Common myeloid progenitor, CD34-positive (primary cell): ENCODE data around the gene MEIS2.

Experiments
- CTCF ChIA-PET: fragments of 350-600 bp; sonication (Branson Sonifier 250); formaldehyde crosslinking; loops from one replicate; lab custom pipeline; 2021; ENCODE audit warnings: antibody characterized with exemption; lab: Charles Lee
- POLR2A ChIA-PET: fragments of 350-600 bp; sonication (Branson Sonifier 250); formaldehyde crosslinking; loops from one replicate; lab custom pipeline; 2021; ENCODE audit warnings: antibody characterized with exemption; lab: Charles Lee
- DNase-seq, 3 donors: peaks; one replicate each; pipeline versions ENCODE4 v3.0.0 to v3.0.0-alpha.2; 2013
- H3K27ac ChIP-seq, 2 experiments: 1 replicate in 1 of 2; 2 replicates in 1 of 2; pipeline ENCODE4 v1.7.0; 2013; ENCODE audit warnings: inconsistent platforms in 2 of 2, low read length in 2 of 2, mild to moderate bottlenecking in 2 of 2, low read depth in 1 of 2, moderate library complexity in 1 of 2; ENCODE audit not compliant: severe bottlenecking in 2 of 2, insufficient read depth in 1 of 2, poor library complexity in 1 of 2
- H3K27me3 ChIP-seq, 5 experiments: replicated peaks in 2 of 5; 1 replicate in 3 of 5; 2 replicates in 2 of 5; pipeline versions ENCODE4 v1.6.1 to v1.7.0; 2013; ENCODE audit warnings: low read length in 4 of 5, mild to moderate bottlenecking in 2 of 5, moderate library complexity in 2 of 5, inconsistent platforms in 1 of 5; ENCODE audit not compliant: insufficient read depth in 5 of 5, control insufficient read depth in 4 of 5
- H3K36me3 ChIP-seq, 4 experiments: 1 replicate in 2 of 4; 2 replicates in 2 of 4; pipeline versions ENCODE4 v1.6.1 to v1.7.0; 2013; ENCODE audit warnings: low read length in 3 of 4, control low read depth in 1 of 4, mild to moderate bottlenecking in 1 of 4; ENCODE audit not compliant: control insufficient read depth in 4 of 4, insufficient read depth in 4 of 4
- H3K4me1 ChIP-seq, 4 experiments: 1 replicate in 3 of 4; 2 replicates in 1 of 4; pipeline versions ENCODE4 v1.6.1 to v1.7.1; 2013; ENCODE audit warnings: low read length in 3 of 4, mild to moderate bottlenecking in 3 of 4, control low read depth in 1 of 4, inconsistent platforms in 1 of 4, moderate library complexity in 1 of 4; ENCODE audit not compliant: control insufficient read depth in 4 of 4, insufficient read depth in 4 of 4; ENCODE audit errors: control extremely low read depth in 1 of 4
- H3K4me3 ChIP-seq, 7 experiments: 1 replicate in 4 of 7; 2 replicates in 3 of 7; pipeline versions ENCODE4 v1.5.1 to v1.7.0; 2013; ENCODE audit warnings: mild to moderate bottlenecking in 7 of 7, low read length in 6 of 7, moderate library complexity in 6 of 7, inconsistent platforms in 2 of 7, low read depth in 2 of 7, control low read depth in 1 of 7; ENCODE audit not compliant: insufficient read depth in 4 of 7, control insufficient read depth in 1 of 7; ENCODE audit errors: extremely low read depth in 1 of 7
- H3K9me3 ChIP-seq, 5 experiments: 1 replicate in 4 of 5; 2 replicates in 1 of 5; pipeline versions ENCODE4 v1.6.1 to v1.7.1; 2013; ENCODE audit warnings: low read length in 4 of 5, mild to moderate bottlenecking in 2 of 5, inconsistent platforms in 1 of 5, low read depth in 1 of 5, moderate library complexity in 1 of 5; ENCODE audit not compliant: control insufficient read depth in 4 of 5, insufficient read depth in 2 of 5; ENCODE audit errors: control extremely low read depth in 1 of 5
- WGBS: methylation state at CpG from one replicate; pipeline ENCODE4 v1.1.5; 2013; ENCODE audit not compliant: insufficient coverage; 5-methylcytosine and 5-hydroxymethylcytosine counted together

MEIS2 gene

DNA sequence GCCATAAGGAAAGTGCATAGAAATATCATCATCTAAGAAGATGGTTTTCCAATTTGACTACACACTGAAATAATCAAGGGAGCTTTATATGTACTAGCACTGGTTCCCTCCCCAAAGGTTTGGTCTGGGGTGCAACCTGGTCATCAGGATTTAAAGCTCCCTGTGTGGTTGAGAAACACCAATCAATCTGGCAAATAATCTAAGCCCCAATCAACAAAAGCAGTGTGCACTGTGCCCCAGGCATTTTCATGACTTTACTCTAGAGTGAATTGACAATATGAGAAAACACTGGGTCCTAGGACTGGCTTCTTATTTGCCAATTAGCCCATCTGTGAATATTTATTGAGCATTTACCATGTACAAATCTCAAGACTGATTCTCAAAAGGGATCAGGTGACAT is 255.1 kb downstream of the MEIS2 start:
- H3K4me3 ChIP-seq: no peak overlapping the region
- peaks cover 0 to 1% (median 0%) of the 10 kb centered on the region in 5 experiments for H3K9me3 ChIP-seq
- no peak overlapping the region for H3K27ac ChIP-seq
- POLR2A ChIA-PET: interaction anchor here (0.8 kb wide), 1 partner anchor 8 kb away, joined by 3 read pairs; no protein-coding TSS in a partner anchor
- H3K36me3 ChIP-seq: no peaks in the 10 kb centered on the region
- no peaks in the 10 kb centered on the region for H3K4me1 ChIP-seq
- H3K27me3 ChIP-seq: peaks cover 0 to 18% (median 4%) of the 10 kb centered on the region in 5 experiments
- CTCF ChIA-PET: no interaction called here
- DNase-seq: no peak

DNA sequence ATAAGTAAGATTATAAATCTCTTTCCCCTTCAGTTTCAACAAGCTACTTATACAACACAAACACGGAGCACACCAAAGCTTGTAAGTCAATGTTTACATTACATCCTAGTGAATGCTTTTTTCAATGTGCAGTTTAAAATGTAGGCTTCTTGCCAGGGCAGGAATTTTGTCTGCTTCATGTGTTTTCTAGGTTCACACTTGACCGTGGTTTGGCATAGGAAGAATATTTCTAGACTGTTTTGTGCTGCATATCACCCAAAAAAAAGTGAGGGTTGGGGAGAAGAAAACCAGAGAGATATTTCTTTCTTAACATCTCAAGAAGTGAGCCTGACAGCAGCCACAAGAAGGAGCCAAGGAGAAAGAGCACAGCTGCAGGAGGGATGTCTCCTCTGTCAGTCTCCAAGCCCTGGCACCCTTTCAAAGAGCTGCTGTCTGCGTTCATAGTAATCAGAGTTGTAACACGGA is 255.8 kb downstream of the MEIS2 start:
- 55% methylated on average over 3 of the region's 4 CpGs for WGBS
- Histone ChIP-seq H3K9me3 (peaks cover 0 to 1% (median 0%) of the 10 kb centered on the region in 5 experiments), H3K4me3 (no peak overlapping the region), H3K4me1 (no peaks in the 10 kb centered on the region), H3K27me3 (peaks cover 0 to 18% (median 4%) of the 10 kb centered on the region in 5 experiments), H3K36me3 (no peaks in the 10 kb centered on the region), H3K27ac (no peak overlapping the region)
- POLR2A ChIA-PET: interaction anchor here (0.8 kb wide), 1 partner anchor 9 kb away, joined by 3 read pairs; no protein-coding TSS in a partner anchor
- DNase-seq: no peak
- CTCF ChIA-PET: no interaction called here

DNA sequence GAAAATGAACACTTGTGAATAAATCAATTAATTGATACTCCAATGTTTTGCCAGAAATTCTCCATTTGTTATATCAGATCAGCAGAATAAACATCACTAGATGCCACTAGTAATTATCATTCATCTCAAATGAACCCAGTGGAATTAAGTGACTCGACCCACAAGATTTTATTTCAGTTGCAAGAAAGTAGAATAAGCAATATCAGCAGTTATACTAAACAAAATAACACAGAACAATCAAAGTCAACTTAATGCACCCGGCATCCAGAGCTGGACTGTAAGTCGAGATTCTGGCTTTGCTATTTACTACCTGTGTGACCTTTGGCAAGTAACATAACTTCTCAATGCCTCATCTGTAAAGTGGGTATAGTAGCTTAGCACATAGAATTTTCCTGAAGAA is 256.5 kb downstream of the MEIS2 start:
- CTCF ChIA-PET: no interaction called here
- WGBS: 92% methylated on average over 2 of the region's 3 CpGs
- Histone ChIP-seq H3K27me3 (peaks cover 0 to 18% (median 4%) of the 10 kb centered on the region in 5 experiments), H3K4me1 (no peaks in the 10 kb centered on the region), H3K4me3 (no peak overlapping the region), H3K27ac (no peak overlapping the region), H3K9me3 (peaks cover 0 to 1% (median 0%) of the 10 kb centered on the region in 5 experiments), H3K36me3 (no peaks in the 10 kb centered on the region)
- DNase-seq: no peak
- POLR2A ChIA-PET: no interaction called here

DNA sequence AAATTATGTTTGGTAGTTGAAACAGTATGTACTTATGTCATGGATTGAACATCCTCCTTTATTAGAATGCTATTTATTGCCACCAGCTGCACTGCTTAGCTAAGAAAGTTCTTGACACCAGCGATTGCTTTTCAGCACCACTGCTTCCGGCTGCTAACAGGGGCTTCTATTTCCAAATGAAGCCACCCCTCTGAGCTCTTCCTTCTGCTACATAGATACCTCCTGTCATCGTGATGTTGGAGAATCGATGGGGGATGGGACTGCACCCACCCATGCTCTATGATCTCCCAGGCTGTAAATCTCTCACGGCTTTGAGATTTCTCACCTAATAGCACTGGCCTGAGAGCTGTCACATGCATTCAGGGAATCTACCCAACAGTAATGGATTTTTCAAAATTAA is 259.2 kb downstream of the MEIS2 start:
- Histone ChIP-seq H3K27ac (no peak overlapping the region), H3K27me3 (peaks cover 0 to 18% (median 4%) of the 10 kb centered on the region in 5 experiments), H3K36me3 (no peaks in the 10 kb centered on the region), H3K9me3 (peaks cover 0 to 1% (median 0%) of the 10 kb centered on the region in 5 experiments), H3K4me3 (no peak overlapping the region), H3K4me1 (no peaks in the 10 kb centered on the region)
- DNase-seq: no peak
- ChIA-PET POLR2A (no interaction called here), CTCF (no interaction called here)
- WGBS: 55% methylated on average over 2 of the region's 5 CpGs
